Amniotic epithelial cell (primary cell): ENCODE results near the gene CCDC59.

Source experiments
- DNase-seq: peaks from one replicate; pipeline ENCODE4 v3.0.0-alpha.2; 2010; ENCODE audit warnings: low read depth

The CCDC59 gene

DNA sequence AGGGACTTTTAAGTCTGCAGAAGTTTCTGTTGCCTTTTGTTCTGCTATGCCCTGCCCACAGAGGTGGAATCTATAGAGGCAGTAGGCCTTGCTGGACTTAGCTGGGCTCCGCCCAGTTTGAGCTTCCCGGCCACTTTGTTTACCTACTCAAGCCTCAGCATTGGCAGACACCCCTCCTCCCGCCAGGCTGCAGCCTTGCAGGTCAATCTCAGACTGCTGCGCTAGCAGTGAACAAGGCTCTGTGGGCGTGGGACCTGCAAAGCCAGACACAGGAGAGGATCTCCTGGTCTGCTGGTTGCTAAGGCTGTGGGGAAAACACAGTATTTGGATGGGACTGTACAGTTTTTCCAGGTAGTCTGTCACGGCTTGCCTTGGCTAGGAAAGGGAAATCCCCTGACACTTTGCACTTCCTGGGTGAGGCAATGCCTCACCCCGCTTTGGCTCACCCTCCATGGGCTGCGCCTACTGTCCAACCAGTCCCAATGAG, 43.7 kb downstream of the CCDC59 start:
- no peak for DNase-seq
